HepG2 (cell line): Measurements from ENCODE around the gene C1orf50. TPM values are rescaled to one million over a fixed set of nuclear protein-coding genes. Genes with fewer than 3 reads are reported as not detected.

ENCODE experiments used
- CHD2 ChIP-seq: IDR thresholded peaks from 2 replicates; pipeline ENCODE4 v1.6.1; 2011; ENCODE audit warnings: low read depth, low read length, improper control_type of control experiment
- JDP2 ChIP-seq: sonication (generic); formaldehyde crosslinking; IDR thresholded peaks from 2 replicates; pipeline ENCODE4 v1.8.1; 2022; ENCODE audit warnings: missing genetic modification reagents, borderline replicate concordance
- NR1H2 ChIP-seq: sonication (generic); formaldehyde crosslinking; IDR thresholded peaks from 2 replicates; pipeline ENCODE4 v1.8.1; 2022; ENCODE audit warnings: low read depth, missing genetic modification reagents, borderline replicate concordance
- XBP1 ChIP-seq: sonication (generic); formaldehyde crosslinking; IDR thresholded peaks from 2 replicates; pipeline ENCODE4 v1.5.0; 2020; ENCODE audit warnings: missing genetic modification reagents
- polyA plus RNA-seq, 8 experiments: library from polyadenylated mRNA; depleted of rRNA in 3 of 8; stranded (reverse) in 7 of 8; unstranded in 1 of 8; fragments of >200 nt; fragmentation: Illumina TruSeq in 4 of 8; extraction: Trizol in 4 of 8; gene quantifications; 2 replicates each; pipeline versions ENCODE4 v1.2.1 to v1.2.3, GENCODE V29; 2011 to 2016; ENCODE audit warnings: low read depth in 4 of 8, missing spikeins in 1 of 8, mixed read lengths in 1 of 8; ENCODE audit not compliant: insufficient read depth in 1 of 8
- total RNA-seq, 5 experiments: library from RNA; depleted of rRNA; stranded (reverse); fragments of >200 nt; fragmentation: Illumina TruSeq; extraction: Trizol; gene quantifications; 2 replicates each; pipeline ENCODE4 v1.2.3, GENCODE V29; 2016; ENCODE audit warnings: low read depth in 1 of 5
- TF ChIP-seq, protein P1 (sequence below): sonication (generic); formaldehyde crosslinking; IDR thresholded peaks from 2 replicates; pipeline ENCODE4 v1.5.1; 2020; ENCODE audit warnings: missing genetic modification reagents, mild to moderate bottlenecking, borderline replicate concordance
- TF ChIP-seq, protein P2 (sequence below): sonication (generic); formaldehyde crosslinking; IDR thresholded peaks from 2 replicates; pipeline ENCODE4 v1.9.0; 2022; ENCODE audit warnings: missing genetic modification reagents, mild to moderate bottlenecking, borderline replicate concordance
- TF ChIP-seq, protein P3 (sequence below): sonication (generic); formaldehyde crosslinking; IDR thresholded peaks from one replicate; pipeline ENCODE4 v1.5.1; 2020; ENCODE audit warnings: mild to moderate bottlenecking, missing genetic modification reagents; ENCODE audit errors: not compliant biosample characterization
- TF ChIP-seq, protein P4 (sequence below): sonication (generic); formaldehyde crosslinking; IDR thresholded peaks from 2 replicates; pipeline ENCODE4 v1.4.0; 2020; ENCODE audit warnings: missing genetic modification reagents, borderline replicate concordance
- TF ChIP-seq, protein P5 (sequence below): sonication (generic); formaldehyde crosslinking; IDR thresholded peaks from 2 replicates; pipeline ENCODE4 v1.4.0; 2020; ENCODE audit warnings: mild to moderate bottlenecking, missing genetic modification reagents

C1orf50 gene
- total and polyA plus RNA-seq, 2 of the 13 experiments (the other 11 are each of a cell fraction or from before 2014, with no cell fraction given) = 4.3 to 4.8 TPM

DNA sequence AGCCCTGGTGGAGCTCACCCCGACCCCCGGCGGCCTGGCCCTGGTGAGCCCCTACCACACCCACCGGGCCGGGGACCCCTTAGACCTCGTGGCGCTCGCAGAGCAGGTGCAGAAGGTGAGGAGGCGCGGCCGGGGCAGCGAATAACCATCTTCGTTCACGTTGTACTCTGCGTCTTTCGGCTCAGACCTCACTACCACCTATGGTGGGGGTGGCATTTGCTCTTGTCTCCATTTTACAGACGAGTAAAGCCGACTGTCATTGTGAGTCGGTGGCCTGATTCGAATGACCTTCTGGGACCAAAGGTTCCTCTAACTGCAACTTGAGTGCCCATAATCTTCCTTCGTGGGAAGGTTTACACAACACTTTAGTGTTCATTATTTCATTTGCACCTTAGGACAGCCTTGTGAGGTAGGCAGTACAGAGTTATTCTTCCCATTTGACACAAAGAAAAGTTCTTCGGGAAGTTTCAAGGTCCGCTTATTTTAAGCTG is 506 bp downstream of the C1orf50 start (continued):
- TF ChIP-seq, protein P1, sequence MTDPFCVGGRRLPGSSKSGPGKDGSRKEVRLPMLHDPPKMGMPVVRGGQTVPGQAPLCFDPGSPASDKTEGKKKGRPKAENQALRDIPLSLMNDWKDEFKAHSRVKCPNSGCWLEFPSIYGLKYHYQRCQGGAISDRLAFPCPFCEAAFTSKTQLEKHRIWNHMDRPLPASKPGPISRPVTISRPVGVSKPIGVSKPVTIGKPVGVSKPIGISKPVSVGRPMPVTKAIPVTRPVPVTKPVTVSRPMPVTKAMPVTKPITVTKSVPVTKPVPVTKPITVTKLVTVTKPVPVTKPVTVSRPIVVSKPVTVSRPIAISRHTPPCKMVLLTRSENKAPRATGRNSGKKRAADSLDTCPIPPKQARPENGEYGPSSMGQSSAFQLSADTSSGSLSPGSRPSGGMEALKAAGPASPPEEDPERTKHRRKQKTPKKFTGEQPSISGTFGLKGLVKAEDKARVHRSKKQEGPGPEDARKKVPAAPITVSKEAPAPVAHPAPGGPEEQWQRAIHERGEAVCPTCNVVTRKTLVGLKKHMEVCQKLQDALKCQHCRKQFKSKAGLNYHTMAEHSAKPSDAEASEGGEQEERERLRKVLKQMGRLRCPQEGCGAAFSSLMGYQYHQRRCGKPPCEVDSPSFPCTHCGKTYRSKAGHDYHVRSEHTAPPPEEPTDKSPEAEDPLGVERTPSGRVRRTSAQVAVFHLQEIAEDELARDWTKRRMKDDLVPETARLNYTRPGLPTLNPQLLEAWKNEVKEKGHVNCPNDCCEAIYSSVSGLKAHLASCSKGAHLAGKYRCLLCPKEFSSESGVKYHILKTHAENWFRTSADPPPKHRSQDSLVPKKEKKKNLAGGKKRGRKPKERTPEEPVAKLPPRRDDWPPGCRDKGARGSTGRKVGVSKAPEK (CRISPR knock-in tag) = no peak
- TF ChIP-seq, protein P2, sequence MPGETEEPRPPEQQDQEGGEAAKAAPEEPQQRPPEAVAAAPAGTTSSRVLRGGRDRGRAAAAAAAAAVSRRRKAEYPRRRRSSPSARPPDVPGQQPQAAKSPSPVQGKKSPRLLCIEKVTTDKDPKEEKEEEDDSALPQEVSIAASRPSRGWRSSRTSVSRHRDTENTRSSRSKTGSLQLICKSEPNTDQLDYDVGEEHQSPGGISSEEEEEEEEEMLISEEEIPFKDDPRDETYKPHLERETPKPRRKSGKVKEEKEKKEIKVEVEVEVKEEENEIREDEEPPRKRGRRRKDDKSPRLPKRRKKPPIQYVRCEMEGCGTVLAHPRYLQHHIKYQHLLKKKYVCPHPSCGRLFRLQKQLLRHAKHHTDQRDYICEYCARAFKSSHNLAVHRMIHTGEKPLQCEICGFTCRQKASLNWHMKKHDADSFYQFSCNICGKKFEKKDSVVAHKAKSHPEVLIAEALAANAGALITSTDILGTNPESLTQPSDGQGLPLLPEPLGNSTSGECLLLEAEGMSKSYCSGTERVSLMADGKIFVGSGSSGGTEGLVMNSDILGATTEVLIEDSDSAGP (CRISPR knock-in tag) = peak; percentile 62; the same call in 1 of the 2 replicates
- TF ChIP-seq, protein P3, sequence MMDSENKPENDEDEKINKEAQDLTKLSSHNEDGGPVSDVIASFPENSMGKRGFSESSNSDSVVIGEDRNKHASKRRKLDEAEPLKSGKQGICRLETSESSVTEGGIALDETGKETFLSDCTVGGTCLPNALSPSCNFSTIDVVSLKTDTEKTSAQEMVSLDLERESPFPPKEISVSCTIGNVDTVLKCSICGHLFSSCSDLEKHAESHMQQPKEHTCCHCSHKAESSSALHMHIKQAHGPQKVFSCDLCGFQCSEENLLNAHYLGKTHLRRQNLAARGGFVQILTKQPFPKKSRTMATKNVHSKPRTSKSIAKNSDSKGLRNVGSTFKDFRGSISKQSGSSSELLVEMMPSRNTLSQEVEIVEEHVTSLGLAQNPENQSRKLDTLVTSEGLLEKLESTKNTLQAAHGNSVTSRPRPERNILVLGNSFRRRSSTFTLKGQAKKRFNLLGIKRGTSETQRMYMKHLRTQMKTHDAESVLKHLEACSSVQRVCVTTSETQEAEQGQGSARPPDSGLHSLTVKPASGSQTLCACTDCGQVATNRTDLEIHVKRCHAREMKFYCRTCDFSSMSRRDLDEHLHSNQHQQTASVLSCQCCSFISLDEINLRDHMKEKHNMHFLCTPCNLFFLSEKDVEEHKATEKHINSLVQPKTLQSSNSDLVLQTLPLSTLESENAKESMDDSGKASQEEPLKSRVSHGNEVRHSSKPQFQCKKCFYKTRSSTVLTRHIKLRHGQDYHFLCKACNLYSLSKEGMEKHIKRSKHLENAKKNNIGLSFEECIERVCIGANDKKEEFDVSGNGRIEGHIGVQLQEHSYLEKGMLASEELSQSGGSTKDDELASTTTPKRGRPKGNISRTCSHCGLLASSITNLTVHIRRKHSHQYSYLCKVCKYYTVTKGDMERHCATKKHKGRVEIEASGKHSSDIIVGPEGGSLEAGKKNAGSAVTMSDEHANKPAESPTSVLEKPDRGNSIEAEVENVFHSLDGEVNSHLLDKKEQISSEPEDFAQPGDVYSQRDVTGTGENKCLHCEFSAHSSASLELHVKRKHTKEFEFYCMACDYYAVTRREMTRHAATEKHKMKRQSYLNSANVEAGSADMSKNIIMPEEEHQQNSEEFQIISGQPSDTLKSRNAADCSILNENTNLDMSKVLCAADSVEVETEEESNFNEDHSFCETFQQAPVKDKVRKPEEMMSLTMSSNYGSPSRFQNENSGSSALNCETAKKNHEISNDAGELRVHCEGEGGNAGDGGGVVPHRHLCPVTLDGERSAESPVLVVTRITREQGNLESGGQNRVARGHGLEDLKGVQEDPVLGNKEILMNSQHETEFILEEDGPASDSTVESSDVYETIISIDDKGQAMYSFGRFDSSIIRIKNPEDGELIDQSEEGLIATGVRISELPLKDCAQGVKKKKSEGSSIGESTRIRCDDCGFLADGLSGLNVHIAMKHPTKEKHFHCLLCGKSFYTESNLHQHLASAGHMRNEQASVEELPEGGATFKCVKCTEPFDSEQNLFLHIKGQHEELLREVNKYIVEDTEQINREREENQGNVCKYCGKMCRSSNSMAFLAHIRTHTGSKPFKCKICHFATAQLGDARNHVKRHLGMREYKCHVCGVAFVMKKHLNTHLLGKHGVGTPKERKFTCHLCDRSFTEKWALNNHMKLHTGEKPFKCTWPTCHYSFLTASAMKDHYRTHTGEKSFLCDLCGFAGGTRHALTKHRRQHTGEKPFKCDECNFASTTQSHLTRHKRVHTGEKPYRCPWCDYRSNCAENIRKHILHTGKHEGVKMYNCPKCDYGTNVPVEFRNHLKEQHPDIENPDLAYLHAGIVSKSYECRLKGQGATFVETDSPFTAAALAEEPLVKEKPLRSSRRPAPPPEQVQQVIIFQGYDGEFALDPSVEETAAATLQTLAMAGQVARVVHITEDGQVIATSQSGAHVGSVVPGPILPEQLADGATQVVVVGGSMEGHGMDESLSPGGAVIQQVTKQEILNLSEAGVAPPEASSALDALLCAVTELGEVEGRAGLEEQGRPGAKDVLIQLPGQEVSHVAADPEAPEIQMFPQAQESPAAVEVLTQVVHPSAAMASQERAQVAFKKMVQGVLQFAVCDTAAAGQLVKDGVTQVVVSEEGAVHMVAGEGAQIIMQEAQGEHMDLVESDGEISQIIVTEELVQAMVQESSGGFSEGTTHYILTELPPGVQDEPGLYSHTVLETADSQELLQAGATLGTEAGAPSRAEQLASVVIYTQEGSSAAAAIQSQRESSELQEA (CRISPR knock-in tag) = peak; percentile 2
- TF ChIP-seq CHD2 = no peak
- TF ChIP-seq, protein P4, sequence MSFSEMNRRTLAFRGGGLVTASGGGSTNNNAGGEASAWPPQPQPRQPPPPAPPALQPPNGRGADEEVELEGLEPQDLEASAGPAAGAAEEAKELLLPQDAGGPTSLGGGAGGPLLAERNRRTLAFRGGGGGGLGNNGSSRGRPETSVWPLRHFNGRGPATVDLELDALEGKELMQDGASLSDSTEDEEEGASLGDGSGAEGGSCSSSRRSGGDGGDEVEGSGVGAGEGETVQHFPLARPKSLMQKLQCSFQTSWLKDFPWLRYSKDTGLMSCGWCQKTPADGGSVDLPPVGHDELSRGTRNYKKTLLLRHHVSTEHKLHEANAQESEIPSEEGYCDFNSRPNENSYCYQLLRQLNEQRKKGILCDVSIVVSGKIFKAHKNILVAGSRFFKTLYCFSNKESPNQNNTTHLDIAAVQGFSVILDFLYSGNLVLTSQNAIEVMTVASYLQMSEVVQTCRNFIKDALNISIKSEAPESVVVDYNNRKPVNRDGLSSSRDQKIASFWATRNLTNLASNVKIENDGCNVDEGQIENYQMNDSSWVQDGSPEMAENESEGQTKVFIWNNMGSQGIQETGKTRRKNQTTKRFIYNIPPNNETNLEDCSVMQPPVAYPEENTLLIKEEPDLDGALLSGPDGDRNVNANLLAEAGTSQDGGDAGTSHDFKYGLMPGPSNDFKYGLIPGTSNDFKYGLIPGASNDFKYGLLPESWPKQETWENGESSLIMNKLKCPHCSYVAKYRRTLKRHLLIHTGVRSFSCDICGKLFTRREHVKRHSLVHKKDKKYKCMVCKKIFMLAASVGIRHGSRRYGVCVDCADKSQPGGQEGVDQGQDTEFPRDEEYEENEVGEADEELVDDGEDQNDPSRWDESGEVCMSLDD (CRISPR knock-in tag) = no peak
- TF ChIP-seq, protein P5, sequence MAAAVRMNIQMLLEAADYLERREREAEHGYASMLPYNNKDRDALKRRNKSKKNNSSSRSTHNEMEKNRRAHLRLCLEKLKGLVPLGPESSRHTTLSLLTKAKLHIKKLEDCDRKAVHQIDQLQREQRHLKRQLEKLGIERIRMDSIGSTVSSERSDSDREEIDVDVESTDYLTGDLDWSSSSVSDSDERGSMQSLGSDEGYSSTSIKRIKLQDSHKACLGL (CRISPR knock-in tag) = no peak
- no peak for TF ChIP-seq NR1H2 (CRISPR knock-in tag)
- TF ChIP-seq JDP2 = no peak
- no peak for TF ChIP-seq XBP1 (CRISPR knock-in tag)
